ENCODE data around the gene NDUFB6. TPM values are rescaled to one million over a fixed set of nuclear protein-coding genes. Genes with fewer than 3 reads are reported as not detected.

The NDUFB6 gene
- total and polyA plus RNA-seq, 9 of the 15 experiments (the other 6 are each of a cell fraction or from before 2014, with no cell fraction given) = 26.5 to 88.1 (median 64.0) TPM

GRCh38 chr9:32551276-32552051 lies 21.5 kb downstream of the NDUFB6 start:
- CTCF ChIA-PET (ENCODE audit: low intra/inter-chr PET ratio) = no interaction called here
- FAIRE-seq (peak; percentile 78), ATAC-seq (peak; percentile 16), DNase-seq (ENCODE audit: extremely low read depth in 1 of 4, low spot score in 3 of 4) (peak; percentile 15 to 54 (median 21))
- Histone ChIP-seq H3K27ac (ENCODE audit: extremely low read depth, low read depth, low read length) (peak overlapping the region; percentile 97), H3K4me3 (peak overlapping the region; percentile 73), H3K9me1 (ENCODE audit: control insufficient read depth, insufficient read depth, low read length) (no peaks in the 10 kb centered on the region), H3K9ac (ENCODE audit: insufficient read depth in 1 of 2, low read depth in 2 of 2, low read length in 2 of 2) (peak overlapping the region; percentile 86 to 95), H3K36me3 (ENCODE audit: control insufficient read depth, insufficient read depth, low read length) (peaks cover 16% of the 10 kb centered on the region; the same call in 2 of the 3 replicates), H3K79me2 (ENCODE audit: control insufficient read depth, insufficient read depth, low read length) (peaks cover 78% of the 10 kb centered on the region), H2AFZ (ENCODE audit: low read depth, low read length) (peak overlapping the region; percentile 84), H3K4me2 (ENCODE audit: insufficient read depth, low read length) (peak overlapping the region; percentile 96), H3K9me3 (replicated peaks; ENCODE audit: control insufficient read depth, insufficient read depth, low read depth, low read length) (no peaks in the 10 kb centered on the region), H3K27me3 (ENCODE audit: control insufficient read depth in 2 of 2, insufficient read depth in 2 of 2, low read length in 2 of 2) (no peaks in the 10 kb centered on the region), H3K4me1 (replicated peaks in 1 of 2; ENCODE audit: control insufficient read depth in 2 of 2, insufficient read depth in 2 of 2, low read length in 2 of 2) (peaks cover 14 to 15% of the 10 kb centered on the region in 2 experiments; a peak in 4 of 5 replicates), H4K20me1 (replicated peaks; ENCODE audit: control insufficient read depth, insufficient read depth, low read length) (peaks cover 8% of the 10 kb centered on the region; the same call in 1 of the 2 replicates)
- in situ Hi-C loops (cut with MboI) (loop anchor here (25.0 kb wide), 1 partner anchor 686 kb away; the partner anchor contains the start of gene SPINK4), intact Hi-C loops (cut with micrococcal nuclease) (loop anchor here (2.0 kb wide), 1 partner anchor 21 kb away; the partner anchor contains the start of gene NDUFB6)
- WGBS (ENCODE audit: insufficient coverage, low coverage, missing lambda C conversion rate) = under 1% methylated on average over 33 of the region's 36 CpGs
- no TSS peak for BruUV-seq (replicated peaks)
- POLR2A ChIA-PET = interaction anchor here (0.8 to 1.9 kb wide), 4 partner anchors 7 to 473 kb away, joined by 3 to 5 read pairs (median 4); partner anchors contain the start of gene DNAJA1
- TF ChIP-seq MNT (conservative IDR thresholded peaks at IDR 0.05) (0 out of 4 replicates have a peak, but pooled peaks of 1 of the 2 experiments have one; percentile 14), GTF2A2 (tag; IDR thresholded peaks at IDR 0.05) (peak; percentile 17; the same call in 1 of the 2 replicates), MTA3 (IDR thresholded peaks at IDR 0.05; ENCODE audit: borderline replicate concordance) (0 out of 2 replicates have a peak, but pooled peaks have one; percentile 5), ZNF444 (CRISPR knock-in tag; IDR thresholded peaks at IDR 0.05) (no peak), POLR2A (conservative IDR thresholded peaks at IDR 0.05) (0 out of 2 replicates have a peak, but pooled peaks have one; percentile 52), ZNF785 (CRISPR knock-in tag; IDR thresholded peaks at IDR 0.05) (no peak), HINFP (tag; conservative IDR thresholded peaks at IDR 0.05; ENCODE audit: low read depth) (no peak), CBX1 (IDR thresholded peaks at IDR 0.05; ENCODE audit: low read depth) (no peak), ARID1B (IDR thresholded peaks at IDR 0.05) (no peak), THAP12 (CRISPR knock-in tag; IDR thresholded peaks at IDR 0.05) (no peak)
